ENCODE results near the gene TXNDC8. TPM values are rescaled to one million over a fixed set of nuclear protein-coding genes. Genes with fewer than 3 reads are reported as not detected.

Gene TXNDC8
- total RNA-seq, 2 donors from 2014 or later, result not detected

- Histone ChIP-seq H3K27ac (no peak overlapping the region), H3K36me3 (no peaks in the 10 kb centered on the region), H3K4me3 (no peak overlapping the region), H3K9me3 (no peaks in the 10 kb centered on the region), H3K4me1 (replicated peaks) (no peaks in the 10 kb centered on the region), H3K27me3 (replicated peaks; ENCODE audit: insufficient read depth) (no peaks in the 10 kb centered on the region)
- TF ChIP-seq POLR2AphosphoS5 (IDR thresholded peaks at IDR 0.05), result no peak
- TF ChIP-seq CTCF (IDR thresholded peaks at IDR 0.05), result no peak
- no peak for TF ChIP-seq POLR2A (IDR thresholded peaks at IDR 0.05)
- intact Hi-C loops (cut with DNase I), result no loop called here
- no peak for DNase-seq (ENCODE audit: low spot score)
- WGBS, result 83% methylated on average over 25 of the region's 28 CpGs
Measured at GRCh38 chr9:110291921-110292557, 45.6 kb downstream of the TXNDC8 start.

- no peak overlapping the region for H3K27ac ChIP-seq
- intact Hi-C loops (cut with DNase I), result no loop called here
- 64% methylated on average over 1 of the region's 1 CpG for WGBS
- H3K9me3 ChIP-seq, result no peaks in the 10 kb centered on the region
- no peaks in the 10 kb centered on the region for H3K36me3 ChIP-seq
- H3K4me3 ChIP-seq, result no peak overlapping the region
- no peaks in the 10 kb centered on the region for H3K4me1 ChIP-seq (replicated peaks)
- H3K27me3 ChIP-seq (replicated peaks; ENCODE audit: insufficient read depth), result no peaks in the 10 kb centered on the region
- DNase-seq (ENCODE audit: low spot score), result no peak
- TF ChIP-seq POLR2A (IDR thresholded peaks at IDR 0.05) (no peak), POLR2AphosphoS5 (IDR thresholded peaks at IDR 0.05) (no peak), CTCF (IDR thresholded peaks at IDR 0.05) (no peak)
Measured at GRCh38 chr9:110290001-110290400, 47.7 kb downstream of the TXNDC8 start.

- Histone ChIP-seq H3K27me3 (replicated peaks; ENCODE audit: insufficient read depth) (no peaks in the 10 kb centered on the region), H3K9me3 (no peaks in the 10 kb centered on the region), H3K36me3 (no peaks in the 10 kb centered on the region), H3K4me1 (replicated peaks) (no peaks in the 10 kb centered on the region), H3K4me3 (no peak overlapping the region), H3K27ac (no peak overlapping the region)
- intact Hi-C loops (cut with DNase I), result no loop called here
- WGBS, result 62% methylated on average over 4 of the region's 4 CpGs
- no peak for TF ChIP-seq POLR2A (IDR thresholded peaks at IDR 0.05)
- TF ChIP-seq POLR2AphosphoS5 (IDR thresholded peaks at IDR 0.05), result no peak
- no peak for TF ChIP-seq CTCF (IDR thresholded peaks at IDR 0.05)
- no peak for DNase-seq (ENCODE audit: low spot score)
Measured at GRCh38 chr9:110288503-110288902, 49.2 kb downstream of the TXNDC8 start.

- 91% methylated on average over 6 of the region's 6 CpGs for WGBS
Measured at GRCh38 chr9:110287289-110287680, 50.4 kb downstream of the TXNDC8 start.

More at GRCh38 chr9:110287289-110287680, 50.4 kb downstream of the TXNDC8 start:
- H3K27ac ChIP-seq, result no peak overlapping the region
- H3K4me1 ChIP-seq (replicated peaks), result no peaks in the 10 kb centered on the region
- no peaks in the 10 kb centered on the region for H3K36me3 ChIP-seq
- DNase-seq (ENCODE audit: low spot score), result no peak
- H3K4me3 ChIP-seq, result no peak overlapping the region
- intact Hi-C loops (cut with DNase I), result no loop called here
- H3K27me3 ChIP-seq (replicated peaks; ENCODE audit: insufficient read depth), result no peaks in the 10 kb centered on the region
- TF ChIP-seq POLR2AphosphoS5 (IDR thresholded peaks at IDR 0.05) (no peak), POLR2A (IDR thresholded peaks at IDR 0.05) (no peak), CTCF (IDR thresholded peaks at IDR 0.05) (no peak)
- no peaks in the 10 kb centered on the region for H3K9me3 ChIP-seq
